ENCODE results near the gene JARID2.

The JARID2 gene

GRCh38 chr6:15368873-15369272, 123.0 kb downstream of the JARID2 start:
- H3K27me3 ChIP-seq (ENCODE audit: low read length): no peaks in the 10 kb centered on the region
- H3K4me3 ChIP-seq (ENCODE audit: insufficient read depth, low read length, poor library complexity, severe bottlenecking): no peak overlapping the region
- no peaks in the 10 kb centered on the region for H3K9me2 ChIP-seq (replicated peaks; ENCODE audit: insufficient read depth, low read length)
- no peak overlapping the region for H3K4me2 ChIP-seq (ENCODE audit: low read depth, low read length, poor library complexity, severe bottlenecking)
- no peaks in the 10 kb centered on the region for H3K9me3 ChIP-seq (ENCODE audit: insufficient read depth, low read length)
- no peaks in the 10 kb centered on the region for H3F3A ChIP-seq (ENCODE audit: insufficient read depth)
- H2AFZ ChIP-seq (ENCODE audit: low read depth, low read length, severe bottlenecking): no peak overlapping the region
- TF ChIP-seq CTCF (IDR thresholded peaks at IDR 0.05; ENCODE audit: insufficient read depth, low read length, poor library complexity, severe bottlenecking) (no peak), EZH2phosphoT487 (conservative IDR thresholded peaks at IDR 0.05; ENCODE audit: low read length) (no peak)
- H4K20me1 ChIP-seq (ENCODE audit: low read depth, low read length): peaks cover 7% of the 10 kb centered on the region; the same call in 1 of the 2 replicates
- H3K9ac ChIP-seq (ENCODE audit: low read length): no peak overlapping the region
- no peaks in the 10 kb centered on the region for H3K79me2 ChIP-seq (ENCODE audit: insufficient read depth, low read length)
- no peak overlapping the region for H3K27ac ChIP-seq (ENCODE audit: low read depth, low read length)
- no peaks in the 10 kb centered on the region for H3K36me3 ChIP-seq (ENCODE audit: low read length)

GRCh38 chr6:15369838-15370237, 124.0 kb downstream of the JARID2 start:
- TF ChIP-seq EZH2phosphoT487 (conservative IDR thresholded peaks at IDR 0.05; ENCODE audit: low read length) (no peak), CTCF (IDR thresholded peaks at IDR 0.05; ENCODE audit: insufficient read depth, low read length, poor library complexity, severe bottlenecking) (no peak)
- H3K27ac ChIP-seq (ENCODE audit: low read depth, low read length): no peak overlapping the region
- no peaks in the 10 kb centered on the region for H3F3A ChIP-seq (ENCODE audit: insufficient read depth)
- no peaks in the 10 kb centered on the region for H3K27me3 ChIP-seq (ENCODE audit: low read length)
- H3K9me2 ChIP-seq (replicated peaks; ENCODE audit: insufficient read depth, low read length): no peaks in the 10 kb centered on the region
- no peaks in the 10 kb centered on the region for H3K9me3 ChIP-seq (ENCODE audit: insufficient read depth, low read length)
- no peak overlapping the region for H3K4me3 ChIP-seq (ENCODE audit: insufficient read depth, low read length, poor library complexity, severe bottlenecking)
- H3K79me2 ChIP-seq (ENCODE audit: insufficient read depth, low read length): no peaks in the 10 kb centered on the region
- H4K20me1 ChIP-seq (ENCODE audit: low read depth, low read length): peaks cover 6% of the 10 kb centered on the region; the same call in 1 of the 2 replicates
- no peak overlapping the region for H3K4me2 ChIP-seq (ENCODE audit: low read depth, low read length, poor library complexity, severe bottlenecking)
- H2AFZ ChIP-seq (ENCODE audit: low read depth, low read length, severe bottlenecking): no peak overlapping the region
- H3K9ac ChIP-seq (ENCODE audit: low read length): no peak overlapping the region
- no peaks in the 10 kb centered on the region for H3K36me3 ChIP-seq (ENCODE audit: low read length)

GRCh38 chr6:15370733-15371671, 125.1 kb downstream of the JARID2 start:
- Histone ChIP-seq H4K20me1 (ENCODE audit: low read depth, low read length) (no peaks in the 10 kb centered on the region; the same call in 1 of the 2 replicates), H2AFZ (ENCODE audit: low read depth, low read length, severe bottlenecking) (no peak overlapping the region), H3F3A (ENCODE audit: insufficient read depth) (no peaks in the 10 kb centered on the region), H3K4me3 (ENCODE audit: insufficient read depth, low read length, poor library complexity, severe bottlenecking) (no peak overlapping the region), H3K27ac (ENCODE audit: low read depth, low read length) (no peak overlapping the region), H3K4me2 (ENCODE audit: low read depth, low read length, poor library complexity, severe bottlenecking) (no peak overlapping the region), H3K27me3 (ENCODE audit: low read length) (no peaks in the 10 kb centered on the region), H3K9me3 (ENCODE audit: insufficient read depth, low read length) (no peaks in the 10 kb centered on the region), H3K79me2 (ENCODE audit: insufficient read depth, low read length) (no peaks in the 10 kb centered on the region), H3K9ac (ENCODE audit: low read length) (no peak overlapping the region), H3K9me2 (replicated peaks; ENCODE audit: insufficient read depth, low read length) (no peaks in the 10 kb centered on the region), H3K36me3 (ENCODE audit: low read length) (no peaks in the 10 kb centered on the region)
- no peak for TF ChIP-seq EZH2phosphoT487 (conservative IDR thresholded peaks at IDR 0.05; ENCODE audit: low read length)
- no peak for TF ChIP-seq CTCF (IDR thresholded peaks at IDR 0.05; ENCODE audit: insufficient read depth, low read length, poor library complexity, severe bottlenecking)

Data from SU-DHL-6 (cell line).